ENCODE data around the gene NRAS. TPM values are rescaled to one million over a fixed set of nuclear protein-coding genes. Genes with fewer than 3 reads are reported as not detected.
A peak's percentile ranks its signal among the peaks of the same experiment; 100 is the strongest.
"Not testable (repeated sequence)": the region's sequence is repeated elsewhere in the genome, so short reads cannot be mapped to it uniquely, and the experiment has no call there.

Gene NRAS
- total RNA-seq, 2 donors from 2014 or later, result 40.6 to 54.8 TPM

DNA sequence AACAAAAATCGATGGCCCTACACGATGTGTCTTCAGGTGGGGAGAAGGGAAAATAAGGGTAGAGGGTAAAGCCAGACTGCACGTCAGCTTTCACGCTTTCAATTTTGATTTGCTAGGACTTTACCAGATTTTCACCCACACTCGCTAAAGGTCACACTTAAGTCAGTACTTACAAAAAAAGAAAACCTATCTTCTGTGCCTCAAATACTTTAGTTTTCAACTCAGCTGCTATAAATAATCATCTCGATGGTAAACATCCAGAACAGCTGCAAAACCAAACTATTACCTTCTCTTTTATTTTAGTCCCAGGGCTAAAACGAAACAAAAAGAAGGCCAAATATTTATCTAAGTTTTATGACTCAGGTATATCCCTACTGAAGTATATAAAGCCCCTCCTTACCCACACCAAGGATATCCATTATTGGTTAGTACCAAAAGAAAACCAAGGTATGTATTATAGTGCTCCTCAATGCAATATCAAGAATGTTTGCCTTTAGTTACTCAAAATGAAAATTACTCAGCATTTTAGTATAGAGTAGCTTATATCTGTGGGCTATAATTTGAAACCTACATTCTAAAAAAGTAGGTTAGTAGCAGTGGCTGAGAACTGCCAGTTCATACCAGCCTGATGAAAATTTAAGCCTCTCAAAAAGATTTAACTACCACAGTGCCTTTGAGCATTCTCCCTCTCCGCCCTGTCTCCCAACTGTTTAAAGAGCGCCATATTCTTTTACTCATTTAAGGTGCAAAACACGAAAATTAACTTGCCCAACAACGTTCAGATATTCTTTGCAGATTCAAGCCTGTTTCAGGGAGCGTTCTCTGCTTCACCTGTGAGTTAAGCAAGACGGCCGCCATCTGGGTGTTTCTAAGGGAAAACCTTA lies 39.7 kb upstream of the NRAS start:
- peaks cover 8% of the 10 kb centered on the region for H3K4me1 ChIP-seq
- H3K36me3 ChIP-seq, result no peaks in the 10 kb centered on the region
- peak overlapping the region; percentile 88 for H3K4me3 ChIP-seq
- intact Hi-C loops (cut with DNase I), result no loop called here
- TF ChIP-seq, protein P1, sequence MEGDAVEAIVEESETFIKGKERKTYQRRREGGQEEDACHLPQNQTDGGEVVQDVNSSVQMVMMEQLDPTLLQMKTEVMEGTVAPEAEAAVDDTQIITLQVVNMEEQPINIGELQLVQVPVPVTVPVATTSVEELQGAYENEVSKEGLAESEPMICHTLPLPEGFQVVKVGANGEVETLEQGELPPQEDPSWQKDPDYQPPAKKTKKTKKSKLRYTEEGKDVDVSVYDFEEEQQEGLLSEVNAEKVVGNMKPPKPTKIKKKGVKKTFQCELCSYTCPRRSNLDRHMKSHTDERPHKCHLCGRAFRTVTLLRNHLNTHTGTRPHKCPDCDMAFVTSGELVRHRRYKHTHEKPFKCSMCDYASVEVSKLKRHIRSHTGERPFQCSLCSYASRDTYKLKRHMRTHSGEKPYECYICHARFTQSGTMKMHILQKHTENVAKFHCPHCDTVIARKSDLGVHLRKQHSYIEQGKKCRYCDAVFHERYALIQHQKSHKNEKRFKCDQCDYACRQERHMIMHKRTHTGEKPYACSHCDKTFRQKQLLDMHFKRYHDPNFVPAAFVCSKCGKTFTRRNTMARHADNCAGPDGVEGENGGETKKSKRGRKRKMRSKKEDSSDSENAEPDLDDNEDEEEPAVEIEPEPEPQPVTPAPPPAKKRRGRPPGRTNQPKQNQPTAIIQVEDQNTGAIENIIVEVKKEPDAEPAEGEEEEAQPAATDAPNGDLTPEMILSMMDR (IDR thresholded peaks at IDR 0.05), result no peak
- no peaks in the 10 kb centered on the region for H3K27me3 ChIP-seq
- peak overlapping the region; percentile 97 for H3K27ac ChIP-seq
- H3K9ac ChIP-seq (ENCODE audit: low read depth in 2 of 2, low read length in 2 of 2), result peak overlapping the region; percentile 78 to 100
- no peak for DNase-seq
- H3K9me3 ChIP-seq, result no peaks in the 10 kb centered on the region

DNA sequence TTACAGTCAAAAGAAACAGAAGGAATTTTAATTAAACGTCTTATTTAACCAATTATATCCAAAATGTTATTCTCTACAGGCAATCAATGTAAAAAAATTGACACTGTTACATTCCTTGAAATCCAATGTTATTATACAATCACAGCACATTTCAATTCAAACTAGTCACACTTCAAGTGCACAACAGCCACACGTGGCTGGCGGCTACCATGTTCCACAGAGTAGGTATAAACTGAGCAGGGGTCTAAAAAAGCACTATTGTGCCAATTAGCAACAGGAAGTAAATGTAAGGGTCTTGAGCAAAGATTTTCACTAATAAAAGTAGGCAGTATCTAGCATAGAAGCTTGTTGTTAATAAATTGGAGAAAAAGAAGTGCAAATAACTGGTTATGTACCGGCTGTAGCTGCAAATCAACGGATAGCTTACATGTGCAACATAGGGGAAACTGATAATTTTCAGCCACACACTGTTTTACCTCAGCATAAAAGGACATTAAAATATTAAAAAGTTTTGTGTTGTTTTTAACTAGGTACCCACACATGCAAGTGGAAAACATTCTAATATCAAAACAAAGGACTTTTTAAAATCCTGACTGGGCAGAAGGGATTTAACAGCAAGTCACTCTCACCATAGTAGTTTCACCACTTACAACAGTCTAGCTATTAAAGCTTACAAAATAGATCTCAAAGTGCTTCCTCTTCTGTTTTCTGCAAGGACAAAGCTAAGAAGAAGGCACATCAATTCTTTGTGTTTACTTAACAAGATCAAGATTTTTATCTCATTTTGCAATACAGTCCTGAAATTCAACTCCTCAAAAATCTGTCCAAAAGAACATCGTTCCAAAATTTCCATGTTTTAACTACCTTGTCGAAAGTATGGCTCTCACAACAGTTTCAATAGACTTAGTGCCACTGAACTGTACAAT lies 38.7 kb upstream of the NRAS start:
- TF ChIP-seq, protein P1 (IDR thresholded peaks at IDR 0.05), result no peak
- no peak for DNase-seq
- H3K9me3 ChIP-seq, result no peaks in the 10 kb centered on the region
- no peak overlapping the region for H3K9ac ChIP-seq (ENCODE audit: low read depth in 2 of 2, low read length in 2 of 2)
- peak overlapping the region; percentile 97 for H3K27ac ChIP-seq
- H3K36me3 ChIP-seq, result no peaks in the 10 kb centered on the region
- intact Hi-C loops (cut with DNase I), result no loop called here
- peak overlapping the region; percentile 88 for H3K4me3 ChIP-seq
- peaks cover 8% of the 10 kb centered on the region for H3K4me1 ChIP-seq
- no peaks in the 10 kb centered on the region for H3K27me3 ChIP-seq

GRCh38 chr1:114753702-114754101 lies 37.1 kb upstream of the NRAS start:
- H3K9me3 ChIP-seq; H3K36me3 ChIP-seq; DNase-seq; intact Hi-C loops (cut with DNase I); H3K4me1 ChIP-seq; H3K27ac ChIP-seq; H3K27me3 ChIP-seq; H3K9ac ChIP-seq (ENCODE audit: low read depth in 2 of 2, low read length in 2 of 2); H3K4me3 ChIP-seq: not testable (repeated sequence)

GRCh38 chr1:114753143-114753542 lies 36.6 kb upstream of the NRAS start:
- Histone ChIP-seq H3K4me1 (peaks cover 8% of the 10 kb centered on the region), H3K27me3 (no peaks in the 10 kb centered on the region), H3K9ac (ENCODE audit: low read depth in 2 of 2, low read length in 2 of 2) (no peak overlapping the region), H3K9me3 (no peaks in the 10 kb centered on the region), H3K36me3 (peaks cover 6% of the 10 kb centered on the region), H3K4me3 (no peak overlapping the region), H3K27ac (no peak overlapping the region)
- no peak for DNase-seq
- TF ChIP-seq, protein P1 (IDR thresholded peaks at IDR 0.05), result no peak
- intact Hi-C loops (cut with DNase I), result no loop called here

GRCh38 chr1:114750780-114751179 lies 34.2 kb upstream of the NRAS start:
- Histone ChIP-seq H3K27ac (no peak overlapping the region), H3K4me1 (peaks cover 8% of the 10 kb centered on the region), H3K36me3 (peaks cover 6% of the 10 kb centered on the region), H3K9me3 (no peaks in the 10 kb centered on the region), H3K27me3 (no peaks in the 10 kb centered on the region), H3K9ac (ENCODE audit: low read depth in 2 of 2, low read length in 2 of 2) (no peak overlapping the region), H3K4me3 (no peak overlapping the region)
- TF ChIP-seq, protein P1 (IDR thresholded peaks at IDR 0.05), result no peak
- intact Hi-C loops (cut with DNase I), result no loop called here
- DNase-seq, result no peak

All from colonic mucosa (tissue), 4 donors.